ENCODE measurements around the gene DKK1.
"Not testable (repeated sequence)": the region's sequence is repeated elsewhere in the genome, so short reads cannot be mapped to it uniquely, and the experiment has no call there.

Gene DKK1

GRCh38 chr10:52318136-52318701, 4.1 kb downstream of the DKK1 start:
- no peak for DNase-seq

GRCh38 chr10:52318822-52319464, 4.9 kb downstream of the DKK1 start:
- no peak for DNase-seq

- DNase-seq = no peak
These were observed 5.8 kb downstream of the DKK1 start for GRCh38 chr10:52319926-52320325.

- DNase-seq = no peak
These were observed 8.2 kb downstream of the DKK1 start for GRCh38 chr10:52322323-52322722.

- DNase-seq = no peak
These were observed 8.9 kb downstream of the DKK1 start for GRCh38 chr10:52322936-52323335.

- DNase-seq = no peak
These were observed 12.3 kb downstream of the DKK1 start for GRCh38 chr10:52326382-52326781.

- DNase-seq = no peak
These were observed 17.7 kb downstream of the DKK1 start for GRCh38 chr10:52331638-52332364.

GRCh38 chr10:52332815-52333214, 18.7 kb downstream of the DKK1 start:
- no peak for DNase-seq

- DNase-seq = no peak
These were observed 20.5 kb downstream of the DKK1 start for GRCh38 chr10:52334595-52334994.

GRCh38 chr10:52335665-52336064, 21.6 kb downstream of the DKK1 start:
- DNase-seq = no peak

GRCh38 chr10:52337225-52337624, 23.1 kb downstream of the DKK1 start:
- DNase-seq = no peak

GRCh38 chr10:52343439-52343838, 29.4 kb downstream of the DKK1 start:
- no peak for DNase-seq

GRCh38 chr10:52346394-52347326, 32.6 kb downstream of the DKK1 start:
- DNase-seq = no peak

- no peak for DNase-seq
These were observed 33.2 kb downstream of the DKK1 start for GRCh38 chr10:52347327-52347667.

- no peak for DNase-seq
These were observed 34.0 kb downstream of the DKK1 start for GRCh38 chr10:52348037-52348564.

GRCh38 chr10:52351914-52352330, 37.8 kb downstream of the DKK1 start:
- no peak for DNase-seq

- DNase-seq = no peak
These were observed 39.1 kb downstream of the DKK1 start for GRCh38 chr10:52353205-52353604.

- DNase-seq = no peak
These were observed 39.9 kb downstream of the DKK1 start for GRCh38 chr10:52353960-52354394.

GRCh38 chr10:52357971-52358370, 43.9 kb downstream of the DKK1 start:
- DNase-seq = no peak

GRCh38 chr10:52359441-52359840, 45.4 kb downstream of the DKK1 start:
- DNase-seq = no peak

GRCh38 chr10:52365547-52366432, 51.7 kb downstream of the DKK1 start:
- DNase-seq = not testable (repeated sequence)
